Measurements from ENCODE around the gene REPS1.

REPS1 gene

DNA sequence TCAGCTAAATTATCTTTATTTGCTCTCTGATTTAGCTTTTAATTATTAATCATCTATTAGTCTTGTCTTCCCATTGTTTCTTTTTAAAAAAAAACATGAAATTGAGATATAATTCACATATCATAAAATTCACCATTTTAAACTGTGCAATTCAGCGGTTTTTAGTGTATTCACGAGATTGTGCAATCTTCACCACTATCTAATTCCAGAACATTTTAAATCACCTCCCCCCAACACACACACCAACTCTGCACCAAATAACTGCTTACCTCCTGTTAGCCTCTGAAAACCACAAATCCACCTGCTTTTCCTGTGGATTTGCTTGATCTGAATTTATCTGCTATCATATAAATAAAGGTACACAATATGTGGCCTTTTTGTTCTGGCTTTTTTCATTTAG, 31.7 kb upstream of the REPS1 start:
- no peak for DNase-seq (ENCODE audit: low read depth)
- no peaks in the 10 kb centered on the region for H3K27me3 ChIP-seq (replicated peaks; ENCODE audit: control insufficient read depth, insufficient read depth, low read length)
- H3K9ac ChIP-seq (ENCODE audit: low read length) = no peak overlapping the region
- no peak overlapping the region for H3K4me3 ChIP-seq (ENCODE audit: low read length)
- peaks cover 5% of the 10 kb centered on the region for H3K4me1 ChIP-seq (ENCODE audit: control insufficient read depth, insufficient read depth, low read length)
- H3K36me3 ChIP-seq (ENCODE audit: control insufficient read depth, insufficient read depth, low read length, severe bottlenecking) = no peaks in the 10 kb centered on the region
- no peaks in the 10 kb centered on the region for H3K9me3 ChIP-seq (ENCODE audit: control insufficient read depth, low read length)

GRCh38 chr6:139017227-139017626, 29.2 kb upstream of the REPS1 start:
- no peaks in the 10 kb centered on the region for H3K36me3 ChIP-seq (ENCODE audit: control insufficient read depth, insufficient read depth, low read length, severe bottlenecking)
- H3K27me3 ChIP-seq (replicated peaks; ENCODE audit: control insufficient read depth, insufficient read depth, low read length) = peaks cover 4% of the 10 kb centered on the region
- no peak overlapping the region for H3K9ac ChIP-seq (ENCODE audit: low read length)
- no peaks in the 10 kb centered on the region for H3K9me3 ChIP-seq (ENCODE audit: control insufficient read depth, low read length)
- no peak overlapping the region for H3K4me3 ChIP-seq (ENCODE audit: low read length)
- peaks cover 5% of the 10 kb centered on the region for H3K4me1 ChIP-seq (ENCODE audit: control insufficient read depth, insufficient read depth, low read length)
- no peak for DNase-seq (ENCODE audit: low read depth)

GRCh38 chr6:139016337-139017213, 28.5 kb upstream of the REPS1 start:
- no peak for DNase-seq (ENCODE audit: low read depth)
- Histone ChIP-seq H3K36me3 (ENCODE audit: control insufficient read depth, insufficient read depth, low read length, severe bottlenecking) (no peaks in the 10 kb centered on the region), H3K9me3 (ENCODE audit: control insufficient read depth, low read length) (no peaks in the 10 kb centered on the region), H3K4me3 (ENCODE audit: low read length) (no peak overlapping the region), H3K27me3 (replicated peaks; ENCODE audit: control insufficient read depth, insufficient read depth, low read length) (peaks cover 4% of the 10 kb centered on the region), H3K9ac (ENCODE audit: low read length) (no peak overlapping the region), H3K4me1 (ENCODE audit: control insufficient read depth, insufficient read depth, low read length) (peaks cover 5% of the 10 kb centered on the region)

DNA sequence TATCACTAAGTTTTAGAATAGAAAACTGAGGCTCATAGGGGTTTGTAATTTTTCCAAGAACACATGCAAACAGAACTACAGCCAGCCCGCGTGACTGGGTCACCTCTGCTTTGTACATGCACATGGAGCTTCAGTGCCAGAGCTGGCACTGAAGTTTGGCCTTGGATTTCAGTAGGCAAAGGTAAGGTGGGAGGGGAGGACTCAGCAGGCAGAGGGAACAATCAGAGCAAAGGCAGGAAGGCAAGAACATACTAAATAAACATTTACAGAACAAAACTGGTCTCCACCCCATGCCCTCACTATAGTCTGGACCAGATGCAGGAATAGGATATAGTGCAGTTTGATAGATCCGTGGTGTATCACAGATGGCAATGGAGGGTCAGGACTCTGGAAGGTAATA, 26.9 kb upstream of the REPS1 start:
- peaks cover 4% of the 10 kb centered on the region for H3K27me3 ChIP-seq (replicated peaks; ENCODE audit: control insufficient read depth, insufficient read depth, low read length)
- DNase-seq (ENCODE audit: low read depth) = no peak

GRCh38 chr6:139013185-139013800, 25.2 kb upstream of the REPS1 start:
- no peak for DNase-seq (ENCODE audit: low read depth)
- no peak overlapping the region for H3K4me3 ChIP-seq (ENCODE audit: low read length)
- H3K9ac ChIP-seq (ENCODE audit: low read length) = no peak overlapping the region
- H3K27me3 ChIP-seq (replicated peaks; ENCODE audit: control insufficient read depth, insufficient read depth, low read length) = peaks cover 4% of the 10 kb centered on the region
- H3K9me3 ChIP-seq (ENCODE audit: control insufficient read depth, low read length) = no peaks in the 10 kb centered on the region
- H3K36me3 ChIP-seq (ENCODE audit: control insufficient read depth, insufficient read depth, low read length, severe bottlenecking) = no peaks in the 10 kb centered on the region
- H3K4me1 ChIP-seq (ENCODE audit: control insufficient read depth, insufficient read depth, low read length) = peaks cover 5% of the 10 kb centered on the region

More for the DNA sequence above, 26.9 kb upstream of the REPS1 start:
- Histone ChIP-seq H3K4me1 (ENCODE audit: control insufficient read depth, insufficient read depth, low read length) (peaks cover 5% of the 10 kb centered on the region), H3K9me3 (ENCODE audit: control insufficient read depth, low read length) (no peaks in the 10 kb centered on the region), H3K4me3 (ENCODE audit: low read length) (no peak overlapping the region), H3K36me3 (ENCODE audit: control insufficient read depth, insufficient read depth, low read length, severe bottlenecking) (no peaks in the 10 kb centered on the region), H3K9ac (ENCODE audit: low read length) (no peak overlapping the region)

DNA sequence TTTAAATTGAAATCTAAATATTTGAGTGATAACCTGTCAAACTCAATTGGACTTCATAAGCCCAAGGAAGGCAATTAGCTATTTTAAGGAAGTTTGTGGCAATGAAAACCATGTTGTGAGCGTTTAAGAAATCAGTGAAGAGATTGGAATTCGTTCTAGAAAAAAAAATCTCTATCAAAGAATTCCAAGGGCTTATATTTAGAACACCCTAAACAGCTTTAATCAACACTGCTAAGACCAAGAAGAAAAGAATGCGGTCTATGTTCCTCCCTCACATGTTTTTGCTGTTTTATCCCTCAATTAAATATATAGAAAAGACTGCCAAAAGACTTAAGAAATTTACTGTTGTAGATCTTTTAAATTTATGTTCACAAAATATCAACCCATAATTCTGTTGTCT, 23.9 kb upstream of the REPS1 start:
- Histone ChIP-seq H3K9me3 (ENCODE audit: control insufficient read depth, low read length) (no peaks in the 10 kb centered on the region), H3K27me3 (replicated peaks; ENCODE audit: control insufficient read depth, insufficient read depth, low read length) (peaks cover 4% of the 10 kb centered on the region), H3K36me3 (ENCODE audit: control insufficient read depth, insufficient read depth, low read length, severe bottlenecking) (no peaks in the 10 kb centered on the region), H3K4me1 (ENCODE audit: control insufficient read depth, insufficient read depth, low read length) (no peaks in the 10 kb centered on the region), H3K9ac (ENCODE audit: low read length) (no peak overlapping the region), H3K4me3 (ENCODE audit: low read length) (no peak overlapping the region)
- DNase-seq (ENCODE audit: low read depth) = no peak

DNA sequence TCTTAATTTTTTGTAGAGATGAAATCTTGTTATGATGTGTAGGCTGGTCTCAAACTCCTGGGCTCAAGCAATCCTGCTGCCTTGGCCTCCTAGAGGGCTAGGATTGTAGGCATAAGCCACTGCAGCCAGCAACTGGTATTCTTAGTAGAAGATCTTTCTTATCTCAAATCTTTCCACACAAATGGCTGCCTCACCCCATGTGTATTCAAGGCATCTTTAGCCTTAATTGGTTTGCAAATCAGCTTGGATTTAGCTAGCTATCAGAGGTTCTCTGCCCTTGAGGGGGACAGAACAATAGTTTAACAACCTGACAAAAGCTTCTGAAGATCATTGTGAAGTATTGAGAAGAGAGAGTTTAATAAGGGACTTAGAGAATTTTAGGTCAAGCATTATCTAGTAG, 22.6 kb upstream of the REPS1 start:
- Histone ChIP-seq H3K9ac (ENCODE audit: low read length) (no peak overlapping the region), H3K36me3 (ENCODE audit: control insufficient read depth, insufficient read depth, low read length, severe bottlenecking) (no peaks in the 10 kb centered on the region), H3K4me3 (ENCODE audit: low read length) (no peak overlapping the region), H3K9me3 (ENCODE audit: control insufficient read depth, low read length) (no peaks in the 10 kb centered on the region), H3K27me3 (replicated peaks; ENCODE audit: control insufficient read depth, insufficient read depth, low read length) (peaks cover 4% of the 10 kb centered on the region), H3K4me1 (ENCODE audit: control insufficient read depth, insufficient read depth, low read length) (no peaks in the 10 kb centered on the region)
- no peak for DNase-seq (ENCODE audit: low read depth)

GRCh38 chr6:139008117-139008516, 20.1 kb upstream of the REPS1 start:
- no peaks in the 10 kb centered on the region for H3K4me1 ChIP-seq (ENCODE audit: control insufficient read depth, insufficient read depth, low read length)
- peaks cover 2% of the 10 kb centered on the region for H3K27me3 ChIP-seq (replicated peaks; ENCODE audit: control insufficient read depth, insufficient read depth, low read length)
- no peaks in the 10 kb centered on the region for H3K36me3 ChIP-seq (ENCODE audit: control insufficient read depth, insufficient read depth, low read length, severe bottlenecking)
- H3K4me3 ChIP-seq (ENCODE audit: low read length) = no peak overlapping the region
- H3K9ac ChIP-seq (ENCODE audit: low read length) = no peak overlapping the region
- no peaks in the 10 kb centered on the region for H3K9me3 ChIP-seq (ENCODE audit: control insufficient read depth, low read length)
- DNase-seq (ENCODE audit: low read depth) = no peak

DNA sequence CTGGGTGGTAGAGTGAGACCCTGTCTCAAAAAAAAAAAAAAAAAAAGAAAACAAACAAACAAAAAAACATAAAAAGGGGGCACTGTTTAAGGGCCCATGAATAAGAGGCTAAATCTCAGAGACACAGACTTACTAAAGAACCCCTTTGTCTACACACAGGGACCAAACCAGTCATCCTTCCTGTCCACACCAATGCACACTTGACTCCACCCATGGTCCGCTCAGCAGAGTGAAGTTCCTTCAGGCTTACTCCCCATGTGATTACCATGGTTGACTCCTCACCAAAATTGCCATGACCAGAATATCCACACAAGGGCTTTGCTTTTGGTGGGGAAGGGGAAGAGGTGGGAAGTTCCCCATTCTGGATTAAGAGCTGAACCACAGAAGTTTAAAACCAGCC, 19.4 kb upstream of the REPS1 start:
- H3K4me3 ChIP-seq (ENCODE audit: low read length) = no peak overlapping the region
- H3K4me1 ChIP-seq (ENCODE audit: control insufficient read depth, insufficient read depth, low read length) = no peaks in the 10 kb centered on the region
- H3K9ac ChIP-seq (ENCODE audit: low read length) = no peak overlapping the region
- no peaks in the 10 kb centered on the region for H3K27me3 ChIP-seq (replicated peaks; ENCODE audit: control insufficient read depth, insufficient read depth, low read length)
- H3K36me3 ChIP-seq (ENCODE audit: control insufficient read depth, insufficient read depth, low read length, severe bottlenecking) = no peaks in the 10 kb centered on the region
- DNase-seq (ENCODE audit: low read depth) = no peak
- H3K9me3 ChIP-seq (ENCODE audit: control insufficient read depth, low read length) = no peaks in the 10 kb centered on the region

DNA sequence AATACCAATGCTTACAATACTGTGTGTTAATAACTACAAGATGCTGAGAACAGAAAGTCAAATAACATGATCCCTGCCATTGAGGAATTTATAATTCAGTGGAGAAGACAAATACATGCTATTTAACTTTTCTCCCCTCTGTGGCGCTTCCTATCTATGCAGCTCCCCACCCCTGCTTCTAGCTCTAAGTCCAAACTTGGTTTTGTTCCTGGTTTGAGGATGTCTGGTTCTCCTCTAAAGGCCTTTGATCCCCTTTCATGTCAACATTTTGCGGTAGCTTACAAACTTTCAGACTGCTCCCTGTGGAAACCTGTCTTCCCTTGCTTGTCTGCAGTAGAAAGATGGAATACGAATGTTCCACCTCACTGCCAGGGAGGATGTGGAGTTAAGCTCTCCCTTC, 18.4 kb upstream of the REPS1 start:
- Histone ChIP-seq H3K9me3 (ENCODE audit: control insufficient read depth, low read length) (no peaks in the 10 kb centered on the region), H3K4me3 (ENCODE audit: low read length) (no peak overlapping the region), H3K27me3 (replicated peaks; ENCODE audit: control insufficient read depth, insufficient read depth, low read length) (no peaks in the 10 kb centered on the region), H3K4me1 (ENCODE audit: control insufficient read depth, insufficient read depth, low read length) (no peaks in the 10 kb centered on the region), H3K9ac (ENCODE audit: low read length) (no peak overlapping the region), H3K36me3 (ENCODE audit: control insufficient read depth, insufficient read depth, low read length, severe bottlenecking) (no peaks in the 10 kb centered on the region)
- DNase-seq (ENCODE audit: low read depth) = no peak

- Histone ChIP-seq H3K4me3 (ENCODE audit: low read length) (no peak overlapping the region), H3K9ac (ENCODE audit: low read length) (no peak overlapping the region), H3K9me3 (ENCODE audit: control insufficient read depth, low read length) (no peaks in the 10 kb centered on the region), H3K4me1 (ENCODE audit: control insufficient read depth, insufficient read depth, low read length) (no peaks in the 10 kb centered on the region), H3K36me3 (ENCODE audit: control insufficient read depth, insufficient read depth, low read length, severe bottlenecking) (no peaks in the 10 kb centered on the region), H3K27me3 (replicated peaks; ENCODE audit: control insufficient read depth, insufficient read depth, low read length) (no peaks in the 10 kb centered on the region)
- DNase-seq (ENCODE audit: low read depth) = no peak
Measured at GRCh38 chr6:139003751-139004150, 15.7 kb upstream of the REPS1 start.

All from adipocyte (in vitro differentiated cells).